K562 (cell line): Measurements from ENCODE around the gene TMEM273. TPM values are rescaled to one million over a fixed set of nuclear protein-coding genes. Genes with fewer than 3 reads are reported as not detected.

Source experiments
- CREB1 ChIP-seq, 2 experiments: sonication (generic) in 1 of 2; formaldehyde crosslinking in 1 of 2; IDR thresholded peaks; 2 replicates each; pipeline versions ENCODE4 v1.6.1 to v1.8.0; 2012 to 2022; ENCODE audit warnings: inconsistent platforms in 1 of 2, mild to moderate bottlenecking in 1 of 2, missing genetic modification reagents in 1 of 2, moderate library complexity in 1 of 2
- ESRRA ChIP-seq: fragments of 450-650 bp; IDR thresholded peaks from 2 replicates; pipeline ENCODE4 v1.6.1; 2014; ENCODE audit warnings: low read depth, mild to moderate bottlenecking, moderate library complexity, borderline replicate concordance
- ETV6 ChIP-seq, 3 experiments: fragments of 150-350 bp in 1 of 3; sonication (generic) in 1 of 3; formaldehyde crosslinking in 1 of 3; IDR thresholded peaks; 2 replicates each; pipeline versions ENCODE4 v1.6.1 to v1.8.0; 2014 to 2022; ENCODE audit warnings: borderline replicate concordance in 2 of 3, low read depth in 2 of 3, antibody characterized with exemption in 1 of 3, low read length in 1 of 3, mild to moderate bottlenecking in 1 of 3, missing genetic modification reagents in 1 of 3
- MGA ChIP-seq: fragments of 450-650 bp; IDR thresholded peaks from 2 replicates; pipeline ENCODE4 v1.6.1; 2016; ENCODE audit warnings: mild to moderate bottlenecking, moderate library complexity
- ZNF318 ChIP-seq, 2 experiments: fragments of 450-650 bp; IDR thresholded peaks; 2 replicates each; pipeline ENCODE4 v1.6.1; 2016; ENCODE audit warnings: mild to moderate bottlenecking in 2 of 2, borderline replicate concordance in 1 of 2, low read depth in 1 of 2, moderate library complexity in 1 of 2
- polyA plus RNA-seq, 8 experiments: library from polyadenylated mRNA; depleted of rRNA in 4 of 8; stranded (reverse) in 5 of 8; unstranded in 3 of 8; fragments of >200 nt; fragmentation: Nextera tagmentation in 2 of 8; fragmentation: Illumina TruSeq in 1 of 8; extraction: Ambion mirVana in 2 of 8; extraction: Trizol in 1 of 8; gene quantifications; 2 replicates each; pipeline versions ENCODE4 v1.2.1 to v1.2.3, GENCODE V29; 2011 to 2014; ENCODE audit warnings: inconsistent platforms in 1 of 8, missing spikeins in 1 of 8
- total RNA-seq, 7 experiments: library from RNA; depleted of rRNA in 6 of 7; stranded (reverse); fragments of >200 nt in 6 of 7; fragmentation: Illumina TruSeq in 2 of 7; extraction: Trizol in 2 of 7; gene quantifications; 2 replicates each; pipeline versions ENCODE4 v1.2.1 to v1.2.3, GENCODE V29; 2011 to 2021; ENCODE audit warnings: low replicate concordance in 1 of 7

Gene TMEM273
- total and polyA plus RNA-seq, 9 of the 15 experiments (the other 6 are each of a cell fraction or from before 2014, with no cell fraction given) = 39.2 to 131 (median 95.6) TPM

GRCh38 chr10:49173201-49173772 lies 14.9 kb downstream of the TMEM273 start (continued):
- no peak; the same call in 1 of the 2 replicates for TF ChIP-seq MGA
- no peak for TF ChIP-seq ZNF318 (IDR thresholded peaks at IDR 0.05; ENCODE audit: borderline replicate concordance in 1 of 2, low read depth in 1 of 2)
- peak; percentile 30; the same call in 1 of the 2 replicates for TF ChIP-seq ESRRA
- 0 out of 2 replicates have a peak, but pooled peaks have one; percentile 28 for TF ChIP-seq CREB1 (IDR thresholded peaks at IDR 0.05)
- peak; percentile 27; the same call in 1 of the 2 replicates for TF ChIP-seq CREB1 (CRISPR knock-in tag; IDR thresholded peaks at IDR 0.05)
- TF ChIP-seq ETV6 (IDR thresholded peaks at IDR 0.05; ENCODE audit: borderline replicate concordance in 1 of 2, low read depth in 2 of 2, low read length in 1 of 2) = 0 out of 4 replicates have a peak, but pooled peaks of 1 of the 2 experiments have one; percentile 17
- no peak for TF ChIP-seq ETV6 (CRISPR knock-in tag; IDR thresholded peaks at IDR 0.05; ENCODE audit: borderline replicate concordance)
